Activated CD4-positive, alpha-beta T cell treated with anti-CD3 and anti-CD28 coated beads, Interleukin-2, amount 50 U/mL, for 1 hour (primary cell): ENCODE measurements around the gene ZNF335.
A peak's percentile ranks its signal among the peaks of the same experiment; 100 is the strongest.
"Not testable (repeated sequence)": the region's sequence is repeated elsewhere in the genome, so short reads cannot be mapped to it uniquely, and the experiment has no call there.

ENCODE experiments used
- DNase-seq: peaks from one replicate; pipeline ENCODE4 v3.0.0-alpha.2; 2020

ZNF335 gene

GRCh38 chr20:46002008-46002407 lies 30.0 kb upstream of the ZNF335 start:
- no peak for DNase-seq

- DNase-seq = no peak
Observed at GRCh38 chr20:46001498-46001897, 29.5 kb upstream of the ZNF335 start.

GRCh38 chr20:46000262-46000996 lies 28.4 kb upstream of the ZNF335 start:
- DNase-seq = no peak

- DNase-seq = no peak
Observed at GRCh38 chr20:45999557-46000261, 27.7 kb upstream of the ZNF335 start.

GRCh38 chr20:45998761-45999160 lies 26.8 kb upstream of the ZNF335 start:
- DNase-seq = no peak

- no peak for DNase-seq
Observed at GRCh38 chr20:45998337-45998736, 26.3 kb upstream of the ZNF335 start.

- no peak for DNase-seq
Observed at GRCh38 chr20:45997187-45997586, 25.2 kb upstream of the ZNF335 start.

- not testable (repeated sequence) for DNase-seq
Observed at GRCh38 chr20:45995495-45996097, 23.6 kb upstream of the ZNF335 start.

GRCh38 chr20:45994761-45995493 lies 22.9 kb upstream of the ZNF335 start:
- no peak for DNase-seq

- DNase-seq = no peak
Observed at GRCh38 chr20:45993197-45993951, 21.4 kb upstream of the ZNF335 start.

- DNase-seq = no peak
Observed at GRCh38 chr20:45991616-45992015, 19.6 kb upstream of the ZNF335 start.

- not testable (repeated sequence) for DNase-seq
Observed at GRCh38 chr20:45988830-45989229, 16.8 kb upstream of the ZNF335 start.

GRCh38 chr20:45987108-45987780 lies 15.2 kb upstream of the ZNF335 start:
- DNase-seq = peak; percentile 76

- DNase-seq = no peak
Observed at GRCh38 chr20:45985573-45985972, 13.6 kb upstream of the ZNF335 start.

- no peak for DNase-seq
Observed at GRCh38 chr20:45983279-45983743, 11.3 kb upstream of the ZNF335 start.

- DNase-seq = no peak
Observed at GRCh38 chr20:45981261-45981660, 9.3 kb upstream of the ZNF335 start.

GRCh38 chr20:45976086-45976485 lies 4.1 kb upstream of the ZNF335 start:
- no peak for DNase-seq

GRCh38 chr20:45975686-45976085 lies 3.7 kb upstream of the ZNF335 start:
- DNase-seq = no peak

- no peak for DNase-seq
Observed at GRCh38 chr20:45974896-45975565, 3.0 kb upstream of the ZNF335 start.

GRCh38 chr20:45972500-45973183 lies 639 bp upstream of the ZNF335 start:
- no peak for DNase-seq

- DNase-seq = no peak
Observed at GRCh38 chr20:45971425-45971674, 653 bp downstream of the ZNF335 start.
